ENCODE data around the gene HARS1. TPM values are rescaled to one million over a fixed set of nuclear protein-coding genes. Genes with fewer than 3 reads are reported as not detected.

Gene HARS1
- total RNA-seq, 2 experiments from 2014 or later, result 44.3 to 61.6 TPM

GRCh38 chr5:140632366-140633020, 58.7 kb downstream of the HARS1 start:
- no peak overlapping the region for H3K27ac ChIP-seq (ENCODE audit: low read depth, low read length, poor library complexity, severe bottlenecking)
- peaks cover 14% of the 10 kb centered on the region; the same call in 1 of the 2 replicates for H3K9me3 ChIP-seq (ENCODE audit: low read length)
- no peaks in the 10 kb centered on the region for H4K20me1 ChIP-seq (ENCODE audit: insufficient read depth, low read length)
- ChIA-PET POLR2A (no interaction called here), CTCF (ENCODE audit: unreplicated experiment) (no interaction called here)
- intact Hi-C loops (cut with micrococcal nuclease; ENCODE audit: unreplicated experiment), result loop anchor here (10.0 kb wide), 1 partner anchor 388 kb away; no protein-coding TSS in a partner anchor
- BruUV-seq (replicated peaks), result no TSS peak
- no peak overlapping the region for H3K4me3 ChIP-seq (ENCODE audit: low read depth, low read length, poor library complexity, severe bottlenecking)
- no peaks in the 10 kb centered on the region for H3K9me2 ChIP-seq (ENCODE audit: insufficient read depth, low read length)
- H2AFZ ChIP-seq (ENCODE audit: low read length), result no peak overlapping the region
- H3K36me3 ChIP-seq (ENCODE audit: insufficient read depth, low read length), result no peaks in the 10 kb centered on the region
- no peaks in the 10 kb centered on the region for H3K79me2 ChIP-seq (ENCODE audit: insufficient read depth, low read depth, low read length)
- H3K4me1 ChIP-seq (ENCODE audit: insufficient read depth, low read length, poor library complexity, severe bottlenecking), result no peaks in the 10 kb centered on the region
- TF ChIP-seq CTCF (conservative IDR thresholded peaks at IDR 0.05; ENCODE audit: low read length) (no peak), EZH2phosphoT487 (IDR thresholded peaks at IDR 0.05; ENCODE audit: borderline replicate concordance, low read depth, low read length) (no peak)
- no peak for DNase-seq (ENCODE audit: low spot score)
- peak overlapping the region; percentile 26; the same call in 1 of the 2 replicates for H3K4me2 ChIP-seq (ENCODE audit: low read length)

- Histone ChIP-seq H3K9me3 (ENCODE audit: low read length) (peaks cover 20% of the 10 kb centered on the region; the same call in 1 of the 2 replicates), H3K79me2 (ENCODE audit: insufficient read depth, low read depth, low read length) (no peaks in the 10 kb centered on the region), H3K36me3 (ENCODE audit: insufficient read depth, low read length) (no peaks in the 10 kb centered on the region), H2AFZ (ENCODE audit: low read length) (no peak overlapping the region), H3K4me2 (ENCODE audit: low read length) (peak overlapping the region; percentile 26; the same call in 1 of the 2 replicates), H4K20me1 (ENCODE audit: insufficient read depth, low read length) (no peaks in the 10 kb centered on the region), H3K4me1 (ENCODE audit: insufficient read depth, low read length, poor library complexity, severe bottlenecking) (no peaks in the 10 kb centered on the region), H3K9me2 (ENCODE audit: insufficient read depth, low read length) (no peaks in the 10 kb centered on the region), H3K27ac (ENCODE audit: low read depth, low read length, poor library complexity, severe bottlenecking) (no peak overlapping the region), H3K4me3 (ENCODE audit: low read depth, low read length, poor library complexity, severe bottlenecking) (no peak overlapping the region)
- POLR2A ChIA-PET, result interaction anchor here (0.7 kb wide), 1 partner anchor 165 kb away, joined by 3 read pairs; no protein-coding TSS in a partner anchor
- no peak for DNase-seq (ENCODE audit: low spot score)
- no peak for TF ChIP-seq EZH2phosphoT487 (IDR thresholded peaks at IDR 0.05; ENCODE audit: borderline replicate concordance, low read depth, low read length)
- no peak for TF ChIP-seq CTCF (conservative IDR thresholded peaks at IDR 0.05; ENCODE audit: low read length)
- BruUV-seq (replicated peaks), result no TSS peak
- CTCF ChIA-PET (ENCODE audit: unreplicated experiment), result no interaction called here
- intact Hi-C loops (cut with micrococcal nuclease; ENCODE audit: unreplicated experiment), result loop anchor here (10.0 kb wide), 1 partner anchor 387 kb away; no protein-coding TSS in a partner anchor
Measured at GRCh38 chr5:140631831-140632365, 59.3 kb downstream of the HARS1 start.

- CTCF ChIA-PET (ENCODE audit: unreplicated experiment), result no interaction called here
- no peaks in the 10 kb centered on the region for H3K36me3 ChIP-seq (ENCODE audit: insufficient read depth, low read length)
- no peak for TF ChIP-seq CTCF (conservative IDR thresholded peaks at IDR 0.05; ENCODE audit: low read length)
- TF ChIP-seq EZH2phosphoT487 (IDR thresholded peaks at IDR 0.05; ENCODE audit: borderline replicate concordance, low read depth, low read length), result no peak
- H3K79me2 ChIP-seq (ENCODE audit: insufficient read depth, low read depth, low read length), result no peaks in the 10 kb centered on the region
- H2AFZ ChIP-seq (ENCODE audit: low read length), result no peak overlapping the region
- intact Hi-C loops (cut with micrococcal nuclease; ENCODE audit: unreplicated experiment), result loop anchor here (10.0 kb wide), 1 partner anchor 386 kb away; no protein-coding TSS in a partner anchor
- DNase-seq (ENCODE audit: low spot score), result no peak
- H3K4me2 ChIP-seq (ENCODE audit: low read length), result no peak overlapping the region
- H3K4me1 ChIP-seq (ENCODE audit: insufficient read depth, low read length, poor library complexity, severe bottlenecking), result no peaks in the 10 kb centered on the region
- no TSS peak for BruUV-seq (replicated peaks)
- peaks cover 20% of the 10 kb centered on the region; the same call in 1 of the 2 replicates for H3K9me3 ChIP-seq (ENCODE audit: low read length)
- no peaks in the 10 kb centered on the region for H4K20me1 ChIP-seq (ENCODE audit: insufficient read depth, low read length)
- H3K27ac ChIP-seq (ENCODE audit: low read depth, low read length, poor library complexity, severe bottlenecking), result no peak overlapping the region
- POLR2A ChIA-PET, result interaction anchor here (0.7 kb wide), 1 partner anchor 165 kb away, joined by 3 read pairs; no protein-coding TSS in a partner anchor
- H3K4me3 ChIP-seq (ENCODE audit: low read depth, low read length, poor library complexity, severe bottlenecking), result no peak overlapping the region
- no peaks in the 10 kb centered on the region for H3K9me2 ChIP-seq (ENCODE audit: insufficient read depth, low read length)
Measured at GRCh38 chr5:140631036-140631417, 60.1 kb downstream of the HARS1 start.
